ENCODE data around the gene PAEP. TPM values are rescaled to one million over a fixed set of nuclear protein-coding genes. Genes with fewer than 3 reads are reported as not detected.

The PAEP gene
- total RNA-seq, 1 experiment from 2014 or later, result not detected

- intact Hi-C loops (cut with micrococcal nuclease; ENCODE audit: unreplicated experiment) (no loop called here), in situ Hi-C loops (cut with HindIII; ENCODE audit: low pct_unique_long_range_greater_than_20kb, low sequenced_read_pairs) (no loop called here)
- H3K4me1 ChIP-seq (ENCODE audit: control insufficient read depth, insufficient read depth, low read length), result no peaks in the 10 kb centered on the region
- H3K4me3 ChIP-seq (ENCODE audit: low read depth in 2 of 2, low read length in 2 of 2), result no peak overlapping the region
- no peak overlapping the region for H3K27ac ChIP-seq (ENCODE audit: low read length)
- H3K9me3 ChIP-seq (ENCODE audit: control insufficient read depth, insufficient read depth, low read depth, low read length), result no peaks in the 10 kb centered on the region
- no peaks in the 10 kb centered on the region for H3K27me3 ChIP-seq (ENCODE audit: control insufficient read depth, insufficient read depth, low read length)
- POLR2A ChIA-PET, result no interaction called here
- BruUV-seq (replicated peaks), result no TSS peak
- CTCF ChIA-PET, result no interaction called here
- DNase-seq (ENCODE audit: low read depth, low spot score) (no peak), ATAC-seq (no peak)
- TF ChIP-seq TCF7L2 (IDR thresholded peaks at IDR 0.05; ENCODE audit: low read depth, low read length), result no peak
- TF ChIP-seq POLR2AphosphoS5 (IDR thresholded peaks at IDR 0.05; ENCODE audit: low read depth, low read length), result no peak
- no peak for TF ChIP-seq SIN3A (IDR thresholded peaks at IDR 0.05; ENCODE audit: borderline replicate concordance, insufficient read depth, low read depth, low read length)
- TF ChIP-seq REST (IDR thresholded peaks at IDR 0.05; ENCODE audit: insufficient read depth in 1 of 2, low read depth in 2 of 2, low read length in 1 of 2), result no peak
- no peak for TF ChIP-seq CTCF (IDR thresholded peaks at IDR 0.05)
- no peaks in the 10 kb centered on the region for H3K36me3 ChIP-seq (ENCODE audit: control insufficient read depth, insufficient read depth, low read length)
Measured at GRCh38 chr9:135577256-135577655, 15.7 kb downstream of the PAEP start.

- Histone ChIP-seq H3K4me1 (ENCODE audit: control insufficient read depth, insufficient read depth, low read length) (no peaks in the 10 kb centered on the region), H3K4me3 (ENCODE audit: low read depth in 2 of 2, low read length in 2 of 2) (no peak overlapping the region), H3K27ac (ENCODE audit: low read length) (no peak overlapping the region), H3K27me3 (ENCODE audit: control insufficient read depth, insufficient read depth, low read length) (no peaks in the 10 kb centered on the region), H3K36me3 (ENCODE audit: control insufficient read depth, insufficient read depth, low read length) (no peaks in the 10 kb centered on the region), H3K9me3 (ENCODE audit: control insufficient read depth, insufficient read depth, low read depth, low read length) (no peaks in the 10 kb centered on the region)
- intact Hi-C loops (cut with micrococcal nuclease; ENCODE audit: unreplicated experiment), result no loop called here
- BruUV-seq (replicated peaks), result no TSS peak
- DNase-seq (ENCODE audit: low read depth, low spot score) (no peak), ATAC-seq (no peak)
- CTCF ChIA-PET, result no interaction called here
- POLR2A ChIA-PET, result no interaction called here
- TF ChIP-seq REST (IDR thresholded peaks at IDR 0.05; ENCODE audit: insufficient read depth in 1 of 2, low read depth in 2 of 2, low read length in 1 of 2) (no peak), SIN3A (IDR thresholded peaks at IDR 0.05; ENCODE audit: borderline replicate concordance, insufficient read depth, low read depth, low read length) (no peak), TCF7L2 (IDR thresholded peaks at IDR 0.05; ENCODE audit: low read depth, low read length) (no peak)
- in situ Hi-C loops (cut with HindIII; ENCODE audit: low pct_unique_long_range_greater_than_20kb, low sequenced_read_pairs), result no loop called here
Measured at GRCh38 chr9:135579356-135579755, 17.8 kb downstream of the PAEP start.

Data from Panc1 (cell line).